Type B pancreatic cell (in vitro differentiated cells): ENCODE measurements around the gene FAM117A. TPM values are rescaled to one million over a fixed set of nuclear protein-coding genes. Genes with fewer than 3 reads are reported as not detected.

ENCODE experiments used
- DNase-seq: peaks from one replicate; pipeline ENCODE4 v3.0.0; 2021; ENCODE audit warnings: mixed read lengths; ENCODE audit not compliant: unreplicated experiment; ENCODE audit errors: extremely low spot score
- H3K27ac Mint-ChIP-seq: 2 replicates; pipeline ENCODE4 v1.8.0; 2021; ENCODE audit warnings: mild to moderate bottlenecking, mixed read lengths
- H3K27me3 Mint-ChIP-seq: 2 replicates; pipeline ENCODE4 v1.8.0; 2021; ENCODE audit warnings: mixed read lengths
- H3K36me3 Mint-ChIP-seq: 2 replicates; pipeline ENCODE4 v1.8.0; 2021; ENCODE audit warnings: mixed read lengths
- H3K4me1 Mint-ChIP-seq: one replicate; pipeline ENCODE4 v1.8.0; 2021; ENCODE audit warnings: mixed read lengths; ENCODE audit not compliant: unreplicated experiment
- H3K4me3 Mint-ChIP-seq: 2 replicates; pipeline ENCODE4 v1.8.0; 2021; ENCODE audit warnings: mild to moderate bottlenecking, mixed read lengths
- H3K9me3 Mint-ChIP-seq: 2 replicates; pipeline ENCODE4 v1.8.0; 2021; ENCODE audit warnings: mixed read lengths
- total RNA-seq: library from RNA; stranded (reverse); gene quantifications from 2 replicates; pipeline ENCODE4 v1.2.1, GENCODE V29; 2021; ENCODE audit warnings: low replicate concordance
- TF ChIP-seq, protein P1 (sequence below): fragments of 200-600 bp; sonication (generic); conservative IDR thresholded peaks from 2 replicates; pipeline ENCODE4 v1.5.0; 2021; ENCODE audit warnings: antibody characterized with exemption, mild to moderate bottlenecking

FAM117A gene
- total RNA-seq, 1 donor from 2014 or later, result 13.0 TPM

DNA sequence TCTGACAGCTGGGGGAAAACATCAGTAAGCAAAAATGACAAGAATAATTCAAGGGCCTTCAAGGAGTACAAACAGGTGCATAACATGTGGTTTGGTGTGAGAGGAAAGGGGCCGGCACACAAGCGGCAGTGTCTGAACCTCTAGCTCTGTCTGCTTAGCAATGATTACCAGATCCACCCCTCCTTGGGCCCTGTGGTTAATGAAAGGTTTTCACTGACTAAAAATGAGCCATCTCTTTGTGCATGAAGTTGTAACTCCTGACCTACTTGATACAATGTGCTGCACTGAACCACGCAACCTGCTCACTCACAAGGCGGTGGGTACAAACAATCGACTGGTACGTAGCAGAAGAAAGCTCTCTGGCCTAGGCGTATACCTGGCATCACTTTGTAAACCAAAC lies 15.1 kb downstream of the FAM117A start:
- Mint-ChIP-seq H3K4me3 (no peak overlapping the region), H3K27me3 (no peaks in the 10 kb centered on the region), H3K4me1 (peaks cover 15% of the 10 kb centered on the region), H3K9me3 (no peaks in the 10 kb centered on the region), H3K36me3 (no peaks in the 10 kb centered on the region), H3K27ac (no peak overlapping the region)
- TF ChIP-seq, protein P1, sequence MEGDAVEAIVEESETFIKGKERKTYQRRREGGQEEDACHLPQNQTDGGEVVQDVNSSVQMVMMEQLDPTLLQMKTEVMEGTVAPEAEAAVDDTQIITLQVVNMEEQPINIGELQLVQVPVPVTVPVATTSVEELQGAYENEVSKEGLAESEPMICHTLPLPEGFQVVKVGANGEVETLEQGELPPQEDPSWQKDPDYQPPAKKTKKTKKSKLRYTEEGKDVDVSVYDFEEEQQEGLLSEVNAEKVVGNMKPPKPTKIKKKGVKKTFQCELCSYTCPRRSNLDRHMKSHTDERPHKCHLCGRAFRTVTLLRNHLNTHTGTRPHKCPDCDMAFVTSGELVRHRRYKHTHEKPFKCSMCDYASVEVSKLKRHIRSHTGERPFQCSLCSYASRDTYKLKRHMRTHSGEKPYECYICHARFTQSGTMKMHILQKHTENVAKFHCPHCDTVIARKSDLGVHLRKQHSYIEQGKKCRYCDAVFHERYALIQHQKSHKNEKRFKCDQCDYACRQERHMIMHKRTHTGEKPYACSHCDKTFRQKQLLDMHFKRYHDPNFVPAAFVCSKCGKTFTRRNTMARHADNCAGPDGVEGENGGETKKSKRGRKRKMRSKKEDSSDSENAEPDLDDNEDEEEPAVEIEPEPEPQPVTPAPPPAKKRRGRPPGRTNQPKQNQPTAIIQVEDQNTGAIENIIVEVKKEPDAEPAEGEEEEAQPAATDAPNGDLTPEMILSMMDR, result no peak
- no peak for DNase-seq

DNA sequence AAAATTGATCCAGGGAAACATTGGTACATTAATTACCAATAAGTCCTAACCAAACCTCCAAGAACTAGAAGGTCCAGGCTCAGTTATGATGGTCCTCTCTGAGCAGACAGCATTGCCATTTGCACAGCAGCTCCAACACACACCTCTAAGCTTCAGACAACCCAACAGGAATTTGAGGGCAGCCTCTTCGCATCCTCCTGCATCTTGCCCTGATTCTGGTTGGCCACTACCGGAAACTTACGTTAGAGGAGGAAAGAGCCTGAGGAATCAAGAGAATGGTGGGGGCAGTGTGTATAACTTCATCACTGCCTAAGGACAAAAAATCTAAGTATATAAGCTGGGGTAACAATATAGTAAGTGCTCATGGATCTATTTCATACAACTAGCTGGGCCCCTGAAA lies 15.7 kb downstream of the FAM117A start:
- Mint-ChIP-seq H3K27ac (no peak overlapping the region), H3K36me3 (no peaks in the 10 kb centered on the region), H3K4me3 (no peak overlapping the region), H3K27me3 (no peaks in the 10 kb centered on the region), H3K4me1 (peaks cover 15% of the 10 kb centered on the region), H3K9me3 (no peaks in the 10 kb centered on the region)
- no peak for DNase-seq
- TF ChIP-seq, protein P1, result no peak

DNA sequence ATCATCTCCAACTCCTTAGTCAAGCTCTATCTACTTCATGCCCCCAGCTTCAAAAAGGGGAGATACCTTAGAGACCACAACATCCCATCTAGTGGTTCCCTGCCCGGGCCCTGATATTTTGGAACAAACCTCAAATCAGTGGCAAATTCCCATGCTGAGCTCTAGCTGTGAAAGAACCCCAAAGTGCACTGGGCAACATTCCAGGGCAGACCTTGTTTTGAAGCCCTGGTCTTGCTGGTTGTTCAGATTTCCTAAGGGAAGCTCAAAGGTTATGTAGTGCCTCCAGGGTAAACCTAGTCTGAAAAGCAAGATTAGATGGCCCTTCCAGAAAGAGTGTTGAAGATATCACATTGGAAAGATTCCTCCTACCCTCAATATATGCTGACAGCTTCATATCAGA lies 16.3 kb downstream of the FAM117A start:
- H3K27ac Mint-ChIP-seq, result no peak overlapping the region
- no peaks in the 10 kb centered on the region for H3K36me3 Mint-ChIP-seq
- TF ChIP-seq, protein P1, result no peak
- no peaks in the 10 kb centered on the region for H3K27me3 Mint-ChIP-seq
- DNase-seq, result no peak
- peaks cover 19% of the 10 kb centered on the region for H3K4me1 Mint-ChIP-seq
- H3K4me3 Mint-ChIP-seq, result no peak overlapping the region
- H3K9me3 Mint-ChIP-seq, result no peaks in the 10 kb centered on the region

DNA sequence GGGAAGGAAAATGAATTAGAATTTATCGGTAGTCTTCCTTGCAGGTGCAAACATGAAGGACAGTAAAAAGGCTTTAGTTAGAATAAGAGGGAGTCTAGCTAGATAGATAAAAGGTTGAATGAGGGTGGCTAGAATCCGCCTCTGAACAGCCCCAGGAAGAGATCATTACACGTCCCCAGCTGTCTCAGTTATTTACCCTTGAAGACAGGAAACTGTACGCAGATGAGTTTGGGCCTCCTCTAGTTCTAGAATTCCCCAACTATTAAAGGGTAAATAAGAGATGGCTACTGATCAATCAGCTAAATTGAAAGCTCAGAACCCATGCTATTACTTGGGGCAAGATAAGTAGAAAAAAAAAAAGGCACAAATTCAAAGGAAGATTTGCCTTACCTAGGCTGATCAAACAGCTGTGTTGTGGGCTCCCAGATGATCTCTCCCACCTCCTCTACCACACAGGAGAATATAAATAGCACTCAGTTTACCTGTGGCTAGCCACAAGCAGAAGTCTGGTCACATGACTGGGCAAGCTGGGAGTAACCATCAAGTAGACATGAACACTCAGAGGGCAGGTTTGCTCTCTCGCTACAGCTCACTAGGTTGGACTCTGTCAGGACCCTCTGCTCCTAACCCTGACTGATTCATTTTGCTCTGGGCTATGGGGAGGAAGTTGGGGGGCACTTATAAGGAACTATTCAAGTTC lies 17.0 kb downstream of the FAM117A start:
- H3K27ac Mint-ChIP-seq, result no peak overlapping the region

DNA sequence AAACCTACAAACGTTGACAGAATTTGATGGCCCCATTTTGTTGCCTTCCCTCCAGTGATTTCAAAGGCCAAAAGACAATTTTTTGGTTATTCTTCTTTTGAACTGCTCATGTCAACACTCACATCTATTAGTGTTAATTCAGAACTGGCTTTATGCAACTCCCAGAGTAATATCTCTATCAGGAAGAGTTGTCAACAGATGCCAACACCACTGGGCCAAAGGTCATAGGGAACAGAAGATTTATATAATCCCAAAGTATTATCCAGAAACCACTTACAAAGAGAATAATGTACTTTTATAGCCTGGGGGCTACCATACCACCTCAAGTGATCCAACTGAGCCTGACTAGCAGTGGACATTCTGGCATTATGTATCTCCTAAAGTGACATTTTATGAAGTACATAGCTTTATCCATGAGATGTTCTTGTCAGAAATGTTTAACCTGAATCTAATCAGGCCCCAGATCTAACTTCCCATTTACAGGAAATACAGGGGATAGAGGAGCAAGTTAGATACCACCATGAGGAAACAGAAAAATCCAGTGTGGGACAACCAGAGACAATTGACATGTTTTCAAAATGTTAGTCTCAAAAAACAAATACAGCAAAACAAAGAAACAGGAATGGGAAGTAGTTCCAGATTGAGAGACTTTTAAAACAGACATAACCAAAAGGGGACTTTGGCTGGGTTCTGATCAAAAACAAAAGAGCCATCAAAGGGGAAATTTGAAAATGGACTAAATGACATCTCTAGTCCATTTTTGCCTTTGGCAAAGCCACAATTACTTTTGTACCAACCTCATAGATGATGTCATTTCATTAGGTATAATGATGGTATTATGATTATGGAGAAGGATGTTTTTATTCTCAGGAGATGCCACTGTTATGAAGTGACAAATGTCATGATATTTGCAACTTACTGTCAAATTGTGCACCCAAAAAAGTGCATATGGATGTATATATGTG lies 18.5 kb downstream of the FAM117A start:
- H3K4me1 Mint-ChIP-seq, result peaks cover 24% of the 10 kb centered on the region
- H3K27me3 Mint-ChIP-seq, result no peaks in the 10 kb centered on the region
- H3K9me3 Mint-ChIP-seq, result no peaks in the 10 kb centered on the region
- DNase-seq, result no peak
- no peak overlapping the region for H3K4me3 Mint-ChIP-seq
- no peaks in the 10 kb centered on the region for H3K36me3 Mint-ChIP-seq
- H3K27ac Mint-ChIP-seq, result no peak overlapping the region
- TF ChIP-seq, protein P1, result no peak

More for the DNA sequence above, 17.0 kb downstream of the FAM117A start:
- H3K4me1 Mint-ChIP-seq, result peaks cover 22% of the 10 kb centered on the region
- DNase-seq, result no peak
- H3K4me3 Mint-ChIP-seq, result no peak overlapping the region
- no peaks in the 10 kb centered on the region for H3K9me3 Mint-ChIP-seq
- TF ChIP-seq, protein P1, result no peak
- no peaks in the 10 kb centered on the region for H3K27me3 Mint-ChIP-seq
- no peaks in the 10 kb centered on the region for H3K36me3 Mint-ChIP-seq
